ENCODE results near the gene HDGFL3.

Gene HDGFL3

DNA sequence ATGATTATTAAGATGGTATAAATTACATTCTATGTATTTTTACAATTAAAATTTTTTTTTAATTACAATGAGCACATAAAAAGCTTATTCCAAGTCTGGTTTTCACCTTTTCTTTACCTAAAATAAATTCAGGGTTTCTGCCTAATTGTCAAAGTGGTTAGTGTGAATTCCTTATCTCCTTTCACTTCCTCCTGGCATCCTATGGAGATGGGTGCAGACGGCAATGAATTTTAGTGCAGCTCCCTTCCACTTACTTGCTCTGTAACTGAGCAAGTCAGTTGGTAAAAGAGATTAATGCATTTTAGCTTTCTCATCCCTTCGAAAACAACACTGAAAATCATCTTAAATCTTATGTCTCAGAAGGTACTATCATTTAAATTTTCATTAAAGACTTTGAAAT is 13.1 kb downstream of the HDGFL3 start (continued):
- no peak for TF ChIP-seq ZNF350 (tag by site-specific recombination; IDR thresholded peaks at IDR 0.05)
- TF ChIP-seq ZNF37A (tag by site-specific recombination; IDR thresholded peaks at IDR 0.05) = no peak
- TF ChIP-seq ZNF16 (tag by site-specific recombination; IDR thresholded peaks at IDR 0.05; ENCODE audit: low read depth) = no peak
- TF ChIP-seq, protein P1, sequence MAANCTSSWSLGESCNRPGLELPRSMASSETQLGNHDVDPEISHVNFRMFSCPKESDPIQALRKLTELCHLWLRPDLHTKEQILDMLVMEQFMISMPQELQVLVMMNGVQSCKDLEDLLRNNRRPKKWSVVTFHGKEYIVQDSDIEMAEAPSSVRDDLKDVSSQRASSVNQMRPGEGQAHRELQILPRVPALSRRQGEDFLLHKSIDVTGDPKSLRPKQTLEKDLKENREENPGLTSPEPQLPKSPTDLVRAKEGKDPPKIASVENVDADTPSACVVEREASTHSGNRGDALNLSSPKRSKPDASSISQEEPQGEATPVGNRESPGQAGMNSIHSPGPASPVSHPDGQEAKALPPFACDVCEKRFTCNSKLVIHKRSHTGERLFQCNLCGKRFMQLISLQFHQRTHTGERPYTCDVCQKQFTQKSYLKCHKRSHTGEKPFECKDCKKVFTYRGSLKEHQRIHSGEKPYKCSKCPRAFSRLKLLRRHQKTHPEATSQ (tag by site-specific recombination; IDR thresholded peaks at IDR 0.05) = no peak
- TF ChIP-seq ZNF777 (tag by site-specific recombination; IDR thresholded peaks at IDR 0.05; ENCODE audit: borderline replicate concordance) = no peak
- no peak for TF ChIP-seq ZNF600 (tag by site-specific recombination; IDR thresholded peaks at IDR 0.05)
- no peak for TF ChIP-seq ZNF19 (tag by site-specific recombination; IDR thresholded peaks at IDR 0.05; ENCODE audit: low read depth)
- TF ChIP-seq, protein P2, sequence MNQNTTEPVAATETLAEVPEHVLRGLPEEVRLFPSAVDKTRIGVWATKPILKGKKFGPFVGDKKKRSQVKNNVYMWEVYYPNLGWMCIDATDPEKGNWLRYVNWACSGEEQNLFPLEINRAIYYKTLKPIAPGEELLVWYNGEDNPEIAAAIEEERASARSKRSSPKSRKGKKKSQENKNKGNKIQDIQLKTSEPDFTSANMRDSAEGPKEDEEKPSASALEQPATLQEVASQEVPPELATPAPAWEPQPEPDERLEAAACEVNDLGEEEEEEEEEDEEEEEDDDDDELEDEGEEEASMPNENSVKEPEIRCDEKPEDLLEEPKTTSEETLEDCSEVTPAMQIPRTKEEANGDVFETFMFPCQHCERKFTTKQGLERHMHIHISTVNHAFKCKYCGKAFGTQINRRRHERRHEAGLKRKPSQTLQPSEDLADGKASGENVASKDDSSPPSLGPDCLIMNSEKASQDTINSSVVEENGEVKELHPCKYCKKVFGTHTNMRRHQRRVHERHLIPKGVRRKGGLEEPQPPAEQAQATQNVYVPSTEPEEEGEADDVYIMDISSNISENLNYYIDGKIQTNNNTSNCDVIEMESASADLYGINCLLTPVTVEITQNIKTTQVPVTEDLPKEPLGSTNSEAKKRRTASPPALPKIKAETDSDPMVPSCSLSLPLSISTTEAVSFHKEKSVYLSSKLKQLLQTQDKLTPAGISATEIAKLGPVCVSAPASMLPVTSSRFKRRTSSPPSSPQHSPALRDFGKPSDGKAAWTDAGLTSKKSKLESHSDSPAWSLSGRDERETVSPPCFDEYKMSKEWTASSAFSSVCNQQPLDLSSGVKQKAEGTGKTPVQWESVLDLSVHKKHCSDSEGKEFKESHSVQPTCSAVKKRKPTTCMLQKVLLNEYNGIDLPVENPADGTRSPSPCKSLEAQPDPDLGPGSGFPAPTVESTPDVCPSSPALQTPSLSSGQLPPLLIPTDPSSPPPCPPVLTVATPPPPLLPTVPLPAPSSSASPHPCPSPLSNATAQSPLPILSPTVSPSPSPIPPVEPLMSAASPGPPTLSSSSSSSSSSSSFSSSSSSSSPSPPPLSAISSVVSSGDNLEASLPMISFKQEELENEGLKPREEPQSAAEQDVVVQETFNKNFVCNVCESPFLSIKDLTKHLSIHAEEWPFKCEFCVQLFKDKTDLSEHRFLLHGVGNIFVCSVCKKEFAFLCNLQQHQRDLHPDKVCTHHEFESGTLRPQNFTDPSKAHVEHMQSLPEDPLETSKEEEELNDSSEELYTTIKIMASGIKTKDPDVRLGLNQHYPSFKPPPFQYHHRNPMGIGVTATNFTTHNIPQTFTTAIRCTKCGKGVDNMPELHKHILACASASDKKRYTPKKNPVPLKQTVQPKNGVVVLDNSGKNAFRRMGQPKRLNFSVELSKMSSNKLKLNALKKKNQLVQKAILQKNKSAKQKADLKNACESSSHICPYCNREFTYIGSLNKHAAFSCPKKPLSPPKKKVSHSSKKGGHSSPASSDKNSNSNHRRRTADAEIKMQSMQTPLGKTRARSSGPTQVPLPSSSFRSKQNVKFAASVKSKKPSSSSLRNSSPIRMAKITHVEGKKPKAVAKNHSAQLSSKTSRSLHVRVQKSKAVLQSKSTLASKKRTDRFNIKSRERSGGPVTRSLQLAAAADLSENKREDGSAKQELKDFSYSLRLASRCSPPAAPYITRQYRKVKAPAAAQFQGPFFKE (tag by site-specific recombination; IDR thresholded peaks at IDR 0.05; ENCODE audit: borderline replicate concordance) = no peak

DNA sequence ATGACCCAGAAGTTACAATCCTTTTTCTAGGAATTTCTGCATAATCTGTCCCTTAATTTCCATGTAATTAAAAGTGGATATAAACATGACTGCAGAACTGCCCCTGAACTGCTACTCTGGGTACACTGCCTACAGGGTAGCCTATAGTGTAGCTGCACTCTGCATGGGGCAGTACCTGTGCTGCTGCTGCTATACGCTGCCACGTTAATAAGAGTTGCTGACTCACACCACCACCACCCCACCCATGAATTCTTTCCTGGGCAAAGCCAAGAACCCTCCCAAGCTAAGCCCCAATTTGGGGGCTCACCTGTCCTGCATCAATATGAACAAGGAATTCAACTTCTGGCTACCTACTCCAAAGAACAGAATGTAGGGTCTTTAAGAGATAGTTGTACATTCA is 13.9 kb downstream of the HDGFL3 start:
- Histone ChIP-seq H3K4me3 (ENCODE audit: low read depth, low read length) (no peak overlapping the region), H3K4me1 (ENCODE audit: control insufficient read depth, insufficient read depth, low read length) (peaks cover 22% of the 10 kb centered on the region), H3K36me3 (ENCODE audit: control insufficient read depth in 2 of 2, insufficient read depth in 1 of 2, low read length in 2 of 2) (peaks cover 0 to 6% of the 10 kb centered on the region in 2 experiments; a peak in 2 of 3 replicates), H3K9me3 (ENCODE audit: control insufficient read depth, insufficient read depth, low read depth, low read length) (no peaks in the 10 kb centered on the region), H3K27ac (ENCODE audit: extremely low read depth, low read depth, low read length) (no peak overlapping the region)
- ChIA-PET POLR2A (no interaction called here), CTCF (interaction anchor here (0.8 to 0.9 kb wide), 2 partner anchors 10 to 11 kb away, joined by 3 read pairs; no protein-coding TSS in a partner anchor)
- TF ChIP-seq ZNF558 (tag by site-specific recombination; IDR thresholded peaks at IDR 0.05) = no peak
- TF ChIP-seq ZBTB17 (tag by site-specific recombination; IDR thresholded peaks at IDR 0.05) = no peak
- TF ChIP-seq, protein P2 (tag by site-specific recombination; IDR thresholded peaks at IDR 0.05; ENCODE audit: borderline replicate concordance) = no peak
- TF ChIP-seq ZFP69B (tag by site-specific recombination; IDR thresholded peaks at IDR 0.05) = no peak
- TF ChIP-seq, protein P3, sequence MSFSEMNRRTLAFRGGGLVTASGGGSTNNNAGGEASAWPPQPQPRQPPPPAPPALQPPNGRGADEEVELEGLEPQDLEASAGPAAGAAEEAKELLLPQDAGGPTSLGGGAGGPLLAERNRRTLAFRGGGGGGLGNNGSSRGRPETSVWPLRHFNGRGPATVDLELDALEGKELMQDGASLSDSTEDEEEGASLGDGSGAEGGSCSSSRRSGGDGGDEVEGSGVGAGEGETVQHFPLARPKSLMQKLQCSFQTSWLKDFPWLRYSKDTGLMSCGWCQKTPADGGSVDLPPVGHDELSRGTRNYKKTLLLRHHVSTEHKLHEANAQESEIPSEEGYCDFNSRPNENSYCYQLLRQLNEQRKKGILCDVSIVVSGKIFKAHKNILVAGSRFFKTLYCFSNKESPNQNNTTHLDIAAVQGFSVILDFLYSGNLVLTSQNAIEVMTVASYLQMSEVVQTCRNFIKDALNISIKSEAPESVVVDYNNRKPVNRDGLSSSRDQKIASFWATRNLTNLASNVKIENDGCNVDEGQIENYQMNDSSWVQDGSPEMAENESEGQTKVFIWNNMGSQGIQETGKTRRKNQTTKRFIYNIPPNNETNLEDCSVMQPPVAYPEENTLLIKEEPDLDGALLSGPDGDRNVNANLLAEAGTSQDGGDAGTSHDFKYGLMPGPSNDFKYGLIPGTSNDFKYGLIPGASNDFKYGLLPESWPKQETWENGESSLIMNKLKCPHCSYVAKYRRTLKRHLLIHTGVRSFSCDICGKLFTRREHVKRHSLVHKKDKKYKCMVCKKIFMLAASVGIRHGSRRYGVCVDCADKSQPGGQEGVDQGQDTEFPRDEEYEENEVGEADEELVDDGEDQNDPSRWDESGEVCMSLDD (tag by site-specific recombination; IDR thresholded peaks at IDR 0.05) = no peak
- TF ChIP-seq ZBTB20 (tag by site-specific recombination; IDR thresholded peaks at IDR 0.05) = no peak
- no peak for TF ChIP-seq ZNF521 (tag by site-specific recombination; IDR thresholded peaks at IDR 0.05)
- TF ChIP-seq ZNF664 (tag by site-specific recombination; IDR thresholded peaks at IDR 0.05) = no peak
- TF ChIP-seq ZNF112 (tag by site-specific recombination; IDR thresholded peaks at IDR 0.05) = no peak
- no peak for TF ChIP-seq ZNF133 (tag by site-specific recombination; IDR thresholded peaks at IDR 0.05)
- TF ChIP-seq ZNF140 (tag by site-specific recombination; IDR thresholded peaks at IDR 0.05) = no peak
- no peak for TF ChIP-seq ZNF184 (tag by site-specific recombination; IDR thresholded peaks at IDR 0.05)
- TF ChIP-seq PRDM1 (tag by site-specific recombination; IDR thresholded peaks at IDR 0.05) = no peak
- no peak for TF ChIP-seq ZNF155 (tag by site-specific recombination; IDR thresholded peaks at IDR 0.05)
- TF ChIP-seq ZNF624 (tag by site-specific recombination; IDR thresholded peaks at IDR 0.05) = no peak
- no peak for TF ChIP-seq OSR2 (tag by site-specific recombination; IDR thresholded peaks at IDR 0.05)
